GM06990 (cell line): ENCODE measurements around the gene CENPX.

Source experiments
- DNase-seq: peaks from one replicate; pipeline ENCODE4 v3.0.0-alpha.2; 2011; ENCODE audit not compliant: insufficient read length; ENCODE audit errors: extremely low read depth
- H3K27me3 ChIP-seq: replicated peaks from 2 replicates; pipeline ENCODE4 v1.6.0; 2011; ENCODE audit warnings: low read length; ENCODE audit not compliant: control insufficient read depth, insufficient read depth
- H3K36me3 ChIP-seq: 2 replicates; pipeline ENCODE4 v1.5.1; 2011; ENCODE audit warnings: low read length; ENCODE audit not compliant: control insufficient read depth, insufficient read depth
- H3K4me3 ChIP-seq: replicated peaks from 2 replicates; pipeline ENCODE4 v1.5.1; 2011; ENCODE audit warnings: low read depth, mild to moderate bottlenecking, control low read depth, low read length
- CTCF ChIP-seq: IDR thresholded peaks from 2 replicates; pipeline ENCODE4 v1.5.1; 2011; ENCODE audit warnings: low read length, control low read depth, mild to moderate bottlenecking, inconsistent platforms; ENCODE audit not compliant: insufficient read depth, poor library complexity, severe bottlenecking

Gene CENPX

GRCh38 chr17:82053556-82054263 is 31.0 kb upstream of the CENPX start:
- TF ChIP-seq CTCF, result no peak
- H3K4me3 ChIP-seq, result no peak overlapping the region
- peak; percentile 5 for DNase-seq
- peaks cover 27% of the 10 kb centered on the region for H3K36me3 ChIP-seq
- H3K27me3 ChIP-seq, result no peaks in the 10 kb centered on the region

- DNase-seq, result peak; percentile 13
- H3K36me3 ChIP-seq, result peaks cover 26% of the 10 kb centered on the region
- H3K4me3 ChIP-seq, result peak overlapping the region; percentile 89
- no peak for TF ChIP-seq CTCF
- no peaks in the 10 kb centered on the region for H3K27me3 ChIP-seq
Measured at GRCh38 chr17:82053130-82053529, 30.5 kb upstream of the CENPX start.

- peak overlapping the region; percentile 89 for H3K4me3 ChIP-seq
- no peak for DNase-seq
- no peak for TF ChIP-seq CTCF
- no peaks in the 10 kb centered on the region for H3K27me3 ChIP-seq
- H3K36me3 ChIP-seq, result peaks cover 26% of the 10 kb centered on the region
Measured at GRCh38 chr17:82052638-82053059, 30.0 kb upstream of the CENPX start.

GRCh38 chr17:82051776-82052637 is 29.3 kb upstream of the CENPX start, which contains the start of the genes GPS1 and RFNG:
TSS of gene GPS1 (plus strand) at chr17:82051898. CDS start at chr17:82051932, 34 bp downstream.
TSS of gene RFNG (minus strand) at chr17:82051811. CDS start at chr17:82051766, 45 bp downstream.
- Histone ChIP-seq H3K36me3 (peaks cover 21% of the 10 kb centered on the region), H3K4me3 (peak within 1 kb of the TSS; percentile 89), H3K27me3 (no peaks in the 10 kb centered on the region)
- TF ChIP-seq CTCF, result no peak
- peak; percentile 81 for DNase-seq

GRCh38 chr17:82050761-82051641 is 28.3 kb upstream of the CENPX start:
- H3K27me3 ChIP-seq, result no peaks in the 10 kb centered on the region
- H3K4me3 ChIP-seq, result peak overlapping the region; percentile 89
- H3K36me3 ChIP-seq, result peaks cover 16% of the 10 kb centered on the region
- DNase-seq, result peak; percentile 13
- TF ChIP-seq CTCF, result no peak
